IMR-90 (cell line): ENCODE results near the gene TMPRSS2. TPM values are rescaled to one million over a fixed set of nuclear protein-coding genes. Genes with fewer than 3 reads are reported as not detected.

ENCODE experiments used
- ATAC-seq: fragments of 200-7000 bp; cut with Tn5 transposase; 2 replicates; pipeline ENCODE4 v1.9.1; 2020; ENCODE audit warnings: low read depth, mild to moderate bottlenecking, moderate library complexity
- BruUV-seq: library from RNA; stranded (reverse); fragments of 400-500 nt; replicated peaks from 2 replicates; lab custom pipeline; 2021; lab: Mats Ljungman, UMichigan
- CTCF ChIA-PET: fragments of 300-600 bp; formaldehyde crosslinking; extraction: SDS; loops from one replicate; lab custom pipeline; 2021; ENCODE audit warnings: antibody characterized with exemption; lab: Yijun Ruan, JAX
- POLR2A ChIA-PET: fragments of 300-600 bp; sonication (Branson Sonifier 250); formaldehyde crosslinking; loops from one replicate; lab custom pipeline; 2022; ENCODE audit warnings: antibody characterized with exemption; ENCODE audit not compliant: unreplicated experiment; lab: Charles Lee
- DNase-seq: peaks from one replicate; pipeline ENCODE4 v3.0.0; 2013
- H2AFZ ChIP-seq: replicated peaks from 2 replicates; pipeline ENCODE3; 2013; ENCODE audit warnings: low read length, mild to moderate bottlenecking; ENCODE audit not compliant: poor library complexity
- H2AK5ac ChIP-seq: 2 replicates; pipeline ENCODE4 v1.6.1; 2013; ENCODE audit warnings: low read depth, low read length, inconsistent platforms
- H2AK9ac ChIP-seq: replicated peaks from 2 replicates; pipeline ENCODE3; 2013; ENCODE audit warnings: mild to moderate bottlenecking, low read depth, low read length, moderate library complexity; ENCODE audit not compliant: poor library complexity
- H2BK120ac ChIP-seq: 2 replicates; pipeline ENCODE4 v1.6.1; 2013; ENCODE audit warnings: low read depth, low read length, inconsistent platforms
- H2BK15ac ChIP-seq: 3 replicates; pipeline ENCODE4 v1.6.1; 2013; ENCODE audit warnings: low read depth, low read length, inconsistent platforms
- H2BK20ac ChIP-seq: 2 replicates; pipeline ENCODE4 v1.6.1; 2013; ENCODE audit warnings: low read depth, mild to moderate bottlenecking, inconsistent platforms, low read length, moderate library complexity
- H2BK5ac ChIP-seq: 2 replicates; pipeline ENCODE4 v1.6.1; 2013; ENCODE audit warnings: mild to moderate bottlenecking, low read depth, low read length, inconsistent platforms; ENCODE audit not compliant: poor library complexity, severe bottlenecking
- H3K14ac ChIP-seq: replicated peaks from 2 replicates; pipeline ENCODE4 v1.6.1; 2013; ENCODE audit warnings: low read depth, low read length, inconsistent platforms
- H3K18ac ChIP-seq: 2 replicates; pipeline ENCODE4 v1.6.1; 2013; ENCODE audit warnings: low read depth, low read length, control low read depth
- H3K23ac ChIP-seq: 2 replicates; pipeline ENCODE4 v1.6.1; 2013; ENCODE audit warnings: low read depth, low read length, inconsistent platforms
- H3K27ac ChIP-seq: 2 replicates; pipeline ENCODE4 v1.5.1; 2013; ENCODE audit warnings: mild to moderate bottlenecking, control low read depth, low read length; ENCODE audit not compliant: insufficient read depth
- H3K27me3 ChIP-seq: 2 replicates; pipeline ENCODE4 v1.6.1; 2013; ENCODE audit warnings: low read length; ENCODE audit not compliant: control insufficient read depth, insufficient read depth
- H3K36me3 ChIP-seq: 2 replicates; pipeline ENCODE4 v1.6.1; 2013; ENCODE audit warnings: low read length, mixed read lengths; ENCODE audit not compliant: control insufficient read depth, insufficient read depth
- H3K4ac ChIP-seq: 2 replicates; pipeline ENCODE4 v1.6.1; 2013; ENCODE audit warnings: low read depth, low read length, inconsistent platforms
- H3K4me1 ChIP-seq: 2 replicates; pipeline ENCODE4 v1.6.1; 2013; ENCODE audit warnings: low read length, mixed read lengths; ENCODE audit not compliant: control insufficient read depth, insufficient read depth
- H3K4me2 ChIP-seq: 2 replicates; pipeline ENCODE4 v1.6.1; 2013; ENCODE audit warnings: low read depth, mild to moderate bottlenecking, control low read depth, low read length, moderate library complexity
- H3K4me3 ChIP-seq: 2 replicates; pipeline ENCODE4 v1.5.1; 2013; ENCODE audit warnings: low read depth, mild to moderate bottlenecking, control low read depth, low read length, moderate library complexity; ENCODE audit not compliant: insufficient read depth
- H3K56ac ChIP-seq: 2 replicates; pipeline ENCODE4 v1.6.1; 2013; ENCODE audit warnings: low read length, inconsistent platforms; ENCODE audit not compliant: insufficient read depth; ENCODE audit errors: extremely low read depth
- H3K79me1 ChIP-seq, 2 experiments: 2 replicates each; pipeline ENCODE4 v1.6.1; 2013; ENCODE audit warnings: low read length in 2 of 2, inconsistent platforms in 1 of 2, low read depth in 1 of 2
- H3K9ac ChIP-seq: 2 replicates; pipeline ENCODE4 v1.6.1; 2013; ENCODE audit warnings: low read depth, low read length, control low read depth
- H3K9me1 ChIP-seq: 2 replicates; pipeline ENCODE4 v1.6.1; 2013; ENCODE audit warnings: low read length, inconsistent platforms; ENCODE audit not compliant: insufficient read depth
- H3K9me3 ChIP-seq: 2 replicates; pipeline ENCODE4 v1.6.1; 2013; ENCODE audit warnings: low read length; ENCODE audit not compliant: control insufficient read depth, insufficient read depth
- H4K20me1 ChIP-seq: 2 replicates; pipeline ENCODE4 v1.6.1; 2013; ENCODE audit warnings: low read length, inconsistent platforms; ENCODE audit not compliant: insufficient read depth
- H4K5ac ChIP-seq: 2 replicates; pipeline ENCODE4 v1.6.1; 2013; ENCODE audit warnings: mild to moderate bottlenecking, low read depth, low read length, control low read depth
- H4K8ac ChIP-seq, 2 experiments: 2 replicates each; pipeline ENCODE4 v1.6.1; 2013; ENCODE audit warnings: low read depth in 2 of 2, low read length in 2 of 2, control low read depth in 1 of 2, inconsistent platforms in 1 of 2
- H4K91ac ChIP-seq: 2 replicates; pipeline ENCODE4 v1.6.1; 2013; ENCODE audit warnings: low read depth, low read length, inconsistent platforms; ENCODE audit not compliant: insufficient read depth
- MXI1 ChIP-seq: IDR thresholded peaks from 2 replicates; pipeline ENCODE4 v1.6.1; 2012; ENCODE audit warnings: low read depth, mild to moderate bottlenecking, low read length, moderate library complexity, borderline replicate concordance
- RCOR1 ChIP-seq: IDR thresholded peaks from 2 replicates; pipeline ENCODE4 v1.6.1; 2012; ENCODE audit warnings: mild to moderate bottlenecking, low read length, improper control_type of control experiment; ENCODE audit not compliant: insufficient replicate concordance
- whole genome bisulfite sequencing, 2 experiments: methylation state at CpG; one replicate each; pipeline versions ENCODE4 v1.1.5 to v1.1.7; 2013; ENCODE audit warnings: missing lambda C conversion rate in 2 of 2; ENCODE audit not compliant: insufficient read length in 1 of 2; ENCODE audit errors: extremely low coverage in 2 of 2; 5-methylcytosine and 5-hydroxymethylcytosine counted together
- dilution Hi-C: fragments of 300-500 bp; cut with HindIII; formaldehyde crosslinking; loops from one replicate; pipeline ENCODE4 v1.14.3; 2018; ENCODE audit warnings: low sequenced_read_pairs; ENCODE audit not compliant: unreplicated experiment
- in situ Hi-C: fragments of 300-500 bp; cut with MboI; formaldehyde crosslinking; loops from 3 replicates; pipeline ENCODE4 v1.14.3; 2019; ENCODE audit warnings: low sequenced_read_pairs, inconsistent platforms, mixed read lengths
- intact Hi-C: fragments of 100-400 bp; cut with micrococcal nuclease; formaldehyde crosslinking; loops from 2 replicates; pipeline ENCODE4 v1.10.0; 2022
- polyA plus RNA-seq, 3 experiments: library from polyadenylated mRNA; depleted of rRNA; stranded (reverse); fragments of >200 nt; gene quantifications; 2 replicates each; pipeline ENCODE4 v1.2.3, GENCODE V29; 2012; ENCODE audit warnings: low replicate concordance in 1 of 3
- total RNA-seq: library from RNA; depleted of rRNA; stranded (reverse); fragments of >200 nt; gene quantifications from 2 replicates; pipeline ENCODE4 v1.2.3, GENCODE V29; 2012
- TF ChIP-seq, protein P1 (sequence below): conservative IDR thresholded peaks from 2 replicates; pipeline ENCODE4 v1.5.1; 2012; ENCODE audit warnings: mild to moderate bottlenecking, low read depth, low read length, improper control_type of control experiment
- TF ChIP-seq, protein P2 (sequence below): fragments of 150-350 bp; IDR thresholded peaks from 2 replicates; pipeline ENCODE4 v1.6.1; 2017; ENCODE audit warnings: mild to moderate bottlenecking, antibody characterized with exemption, low read length, low read depth

The TMPRSS2 gene
- total and polyA plus RNA-seq, 2 of the 4 experiments (the other 2 are of a cell fraction): not detected

DNA sequence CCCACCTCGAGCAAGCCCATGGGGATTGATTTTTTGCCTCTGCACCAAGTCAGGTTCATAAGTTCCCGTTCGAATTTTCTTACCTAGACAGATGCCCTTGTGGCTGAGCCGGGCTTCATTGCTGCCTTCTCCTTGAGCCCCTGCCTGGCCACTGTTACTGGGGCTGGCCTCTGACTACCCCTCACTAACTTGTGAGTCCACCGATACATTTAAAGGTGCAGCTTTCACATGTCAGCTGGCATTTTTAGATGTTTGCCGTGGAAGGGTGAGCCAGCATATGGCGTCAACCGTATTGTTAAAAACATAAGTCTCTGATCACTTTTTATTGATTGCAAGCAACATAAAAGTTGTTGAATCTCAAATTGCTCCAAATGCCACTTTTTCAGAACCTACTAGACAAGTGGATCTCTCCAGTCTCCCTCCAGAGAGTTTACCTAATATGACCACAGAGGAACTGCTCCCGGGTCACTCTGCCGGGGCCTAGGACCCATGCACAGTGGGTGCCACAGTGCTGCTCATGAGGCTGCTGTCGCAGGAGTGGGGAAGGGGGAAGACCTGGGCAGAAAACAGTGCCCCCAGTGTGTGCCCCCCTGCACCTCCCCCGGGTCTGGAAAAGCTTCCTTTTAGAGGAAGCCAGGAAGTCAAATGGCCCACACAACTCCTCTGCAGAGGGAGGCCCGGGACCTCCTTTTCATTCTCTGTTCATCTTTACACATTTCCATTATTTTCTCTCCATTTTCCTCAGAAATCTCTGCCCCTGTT lies 63.1 kb downstream of the TMPRSS2 start:
- TF ChIP-seq, protein P1, sequence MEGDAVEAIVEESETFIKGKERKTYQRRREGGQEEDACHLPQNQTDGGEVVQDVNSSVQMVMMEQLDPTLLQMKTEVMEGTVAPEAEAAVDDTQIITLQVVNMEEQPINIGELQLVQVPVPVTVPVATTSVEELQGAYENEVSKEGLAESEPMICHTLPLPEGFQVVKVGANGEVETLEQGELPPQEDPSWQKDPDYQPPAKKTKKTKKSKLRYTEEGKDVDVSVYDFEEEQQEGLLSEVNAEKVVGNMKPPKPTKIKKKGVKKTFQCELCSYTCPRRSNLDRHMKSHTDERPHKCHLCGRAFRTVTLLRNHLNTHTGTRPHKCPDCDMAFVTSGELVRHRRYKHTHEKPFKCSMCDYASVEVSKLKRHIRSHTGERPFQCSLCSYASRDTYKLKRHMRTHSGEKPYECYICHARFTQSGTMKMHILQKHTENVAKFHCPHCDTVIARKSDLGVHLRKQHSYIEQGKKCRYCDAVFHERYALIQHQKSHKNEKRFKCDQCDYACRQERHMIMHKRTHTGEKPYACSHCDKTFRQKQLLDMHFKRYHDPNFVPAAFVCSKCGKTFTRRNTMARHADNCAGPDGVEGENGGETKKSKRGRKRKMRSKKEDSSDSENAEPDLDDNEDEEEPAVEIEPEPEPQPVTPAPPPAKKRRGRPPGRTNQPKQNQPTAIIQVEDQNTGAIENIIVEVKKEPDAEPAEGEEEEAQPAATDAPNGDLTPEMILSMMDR: no peak
- TF ChIP-seq MXI1 (no peak), RCOR1 (no peak)
- TF ChIP-seq, protein P2, sequence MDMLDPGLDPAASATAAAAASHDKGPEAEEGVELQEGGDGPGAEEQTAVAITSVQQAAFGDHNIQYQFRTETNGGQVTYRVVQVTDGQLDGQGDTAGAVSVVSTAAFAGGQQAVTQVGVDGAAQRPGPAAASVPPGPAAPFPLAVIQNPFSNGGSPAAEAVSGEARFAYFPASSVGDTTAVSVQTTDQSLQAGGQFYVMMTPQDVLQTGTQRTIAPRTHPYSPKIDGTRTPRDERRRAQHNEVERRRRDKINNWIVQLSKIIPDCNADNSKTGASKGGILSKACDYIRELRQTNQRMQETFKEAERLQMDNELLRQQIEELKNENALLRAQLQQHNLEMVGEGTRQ: no peak
- no peak for DNase-seq

More for the DNA sequence above, 63.1 kb downstream of the TMPRSS2 start:
- no peaks in the 10 kb centered on the region for H3K9me3 ChIP-seq
- ATAC-seq: no peak
- H3K9ac ChIP-seq: no peak overlapping the region
- ChIA-PET CTCF (interaction anchor here (0.5 to 0.9 kb wide), 2 partner anchors 162 to 227 kb away, joined by 3 read pairs; no protein-coding TSS in a partner anchor), POLR2A (no interaction called here)
- dilution Hi-C loops (no loop called here), intact Hi-C loops (no loop called here), in situ Hi-C loops (no loop called here)
- no peak overlapping the region for H3K27ac ChIP-seq
- H3K27me3 ChIP-seq: no peaks in the 10 kb centered on the region
- no peaks in the 10 kb centered on the region for H3K79me1 ChIP-seq
- no peaks in the 10 kb centered on the region for H3K36me3 ChIP-seq
- H2AK9ac ChIP-seq: no peak overlapping the region
- H3K4me2 ChIP-seq: no peak overlapping the region
- no peak overlapping the region for H2AK5ac ChIP-seq
- H4K5ac ChIP-seq: no peak overlapping the region
- H2BK20ac ChIP-seq: no peak overlapping the region
- no peak overlapping the region for H2AFZ ChIP-seq
- no peak overlapping the region for H3K18ac ChIP-seq
- H3K4me1 ChIP-seq: no peaks in the 10 kb centered on the region
- H3K56ac ChIP-seq: no peak overlapping the region
- no peaks in the 10 kb centered on the region; the same call in 1 of the 2 replicates for H4K20me1 ChIP-seq
- no peak overlapping the region for H3K4me3 ChIP-seq
- no peak overlapping the region for H2BK15ac ChIP-seq
- no peak overlapping the region for H2BK5ac ChIP-seq
- H3K4ac ChIP-seq: no peak overlapping the region
- BruUV-seq: no TSS peak
- H3K14ac ChIP-seq: no peak overlapping the region
- H3K23ac ChIP-seq: no peak overlapping the region
- H3K9me1 ChIP-seq: no peaks in the 10 kb centered on the region
- H2BK120ac ChIP-seq: no peak overlapping the region
- H4K8ac ChIP-seq: no peak overlapping the region
- no peak overlapping the region for H4K91ac ChIP-seq
- WGBS, 2 experiments: 50% methylated on average over 2 of the region's 13 CpGs; no CpG with 5 or more reads in 1 of the 2 experiments
